Lung microvascular endothelial cell (primary cell): ENCODE measurements around the gene TFPT. TPM values are rescaled to one million over a fixed set of nuclear protein-coding genes. Genes with fewer than 3 reads are reported as not detected.

Experiments
- DNase-seq, 2 donors: peaks; one replicate each; pipeline versions ENCODE4 v3.0.0 to v3.0.0-alpha.2; 2010; ENCODE audit warnings: low read depth in 2 of 2
- total RNA-seq: library from RNA; depleted of rRNA; stranded (reverse); fragments of >200 nt; gene quantifications from 2 replicates; pipeline ENCODE4 v1.2.1, GENCODE V29; 2014

TFPT gene
- total RNA-seq, 1 donor from 2014 or later: 27.4 TPM

GRCh38 chr19:54081032-54081431 is 34.4 kb downstream of the TFPT start, which contains the start of gene TARM1:
TARM1 (minus strand) TSS chr19:54081365; CDS start chr19:54081340, 25 bp downstream.
- no peak for DNase-seq

GRCh38 chr19:54077334-54077733 is 38.1 kb downstream of the TFPT start:
- DNase-seq: no peak

GRCh38 chr19:54074851-54075250 is 40.6 kb downstream of the TFPT start:
- DNase-seq: no peak

DNA sequence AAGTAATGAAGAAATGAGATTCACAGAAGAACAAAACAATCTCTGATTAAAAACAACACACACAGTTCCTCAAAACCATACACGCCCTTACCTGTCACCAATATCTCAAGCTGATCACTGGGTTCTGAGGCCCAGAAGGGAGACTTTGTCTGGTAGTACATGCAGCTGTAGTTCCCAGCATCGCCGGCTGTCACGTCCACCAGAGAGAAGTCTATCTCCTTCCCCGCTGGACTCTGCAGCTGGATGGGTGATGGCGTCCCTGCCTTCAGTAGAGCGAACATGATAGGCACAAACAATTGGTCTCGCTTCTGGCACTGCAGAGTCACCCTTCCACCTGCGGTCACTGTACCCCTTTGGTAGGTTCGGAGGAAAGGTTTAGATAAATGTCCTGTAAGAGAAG is 41.6 kb downstream of the TFPT start:
- DNase-seq: no peak

GRCh38 chr19:54069470-54069869 is 46.0 kb downstream of the TFPT start:
- no peak for DNase-seq

- DNase-seq: no peak
Measured at GRCh38 chr19:54063350-54064116, 51.9 kb downstream of the TFPT start, which contains the start of gene VSTM1. VSTM1 (minus strand) TSS chr19:54063897; CDS start chr19:54063777, 120 bp downstream.

GRCh38 chr19:54062643-54063042 is 52.8 kb downstream of the TFPT start:
- DNase-seq: no peak

Other genes starting within 250 kb of the TFPT start
- 4.8 and 8.3 TPM in 2 replicates for gene MYADM, start 247.8 kb downstream of the TFPT start, total RNA-seq
- gene PRKCG, start 233.5 kb downstream of the TFPT start, total RNA-seq: not detected in 2 replicates
- under 0.01 TPM in 1 of 2 replicates, not detected in the other for gene CACNG7, start 206.4 kb downstream of the TFPT start, total RNA-seq
- gene CACNG8, start 152.7 kb downstream of the TFPT start, total RNA-seq: under 0.01 and 0.22 TPM in 2 replicates
- 0.20 and 1.5 TPM in 2 replicates for gene CACNG6, start 124.0 kb downstream of the TFPT start, total RNA-seq
- gene VSTM1, start 51.8 kb downstream of the TFPT start, total RNA-seq: not detected in 2 replicates
- gene TARM1, start 34.3 kb downstream of the TFPT start, total RNA-seq: not detected in 2 replicates
- under 0.01 TPM in 1 of 2 replicates, not detected in the other for gene OSCAR, start 14.9 kb downstream of the TFPT start, total RNA-seq
- 19.2 and 23.4 TPM in 2 replicates for gene NDUFA3, start 12.8 kb downstream of the TFPT start, total RNA-seq
- gene PRPF31, start 97 bp upstream of the TFPT start, total RNA-seq: 48.6 and 51.9 TPM in 2 replicates
- 4.1 and 4.8 TPM in 2 replicates for gene CNOT3, start 22.1 kb upstream of the TFPT start, total RNA-seq
- 3.3 and 5.4 TPM in 2 replicates for gene LENG1, start 44.1 kb upstream of the TFPT start, total RNA-seq
- gene TMC4, start 57.5 kb upstream of the TFPT start, total RNA-seq: 0.22 TPM in 1 of 2 replicates, not detected in the other
- 9.5 and 19.4 TPM in 2 replicates for gene MBOAT7, start 73.9 kb upstream of the TFPT start, total RNA-seq
- gene TSEN34, start 75.7 kb upstream of the TFPT start, total RNA-seq: 35.1 and 38.8 TPM in 2 replicates
- 2,773 and 3,236 TPM in 2 replicates for gene RPS9, start 85.2 kb upstream of the TFPT start, total RNA-seq
- not detected in 2 replicates for gene LILRB3, start 107.3 kb upstream of the TFPT start, total RNA-seq
- not detected in 2 replicates for gene LILRA6, start 127.1 kb upstream of the TFPT start, total RNA-seq
- not detected in 2 replicates for gene LILRB5, start 141.6 kb upstream of the TFPT start, total RNA-seq
- not detected in 2 replicates for gene LILRB2, start 165.5 kb upstream of the TFPT start, total RNA-seq
- gene LILRA5, start 197.5 kb upstream of the TFPT start, total RNA-seq: not detected in 2 replicates
- gene LILRA4, start 223.5 kb upstream of the TFPT start, total RNA-seq: not detected in 2 replicates
- gene LAIR1, start 249.3 kb upstream of the TFPT start, total RNA-seq: not detected in 2 replicates